Fibroblast of peridontal ligament (primary cell): ENCODE results near the gene HRCT1.
"Not testable (repeated sequence)": the region's sequence is repeated elsewhere in the genome, so short reads cannot be mapped to it uniquely, and the experiment has no call there.

Source experiments
- DNase-seq: peaks from one replicate; pipeline ENCODE4 v3.0.0-alpha.2; 2010; ENCODE audit errors: extremely low read depth

HRCT1 gene

GRCh38 chr9:35917261-35917660 lies 11.3 kb downstream of the HRCT1 start:
- DNase-seq = no peak

- DNase-seq = no peak
Observed at GRCh38 chr9:35918780-35919179, 12.8 kb downstream of the HRCT1 start.

- no peak for DNase-seq
Observed at GRCh38 chr9:35919212-35920008, 13.4 kb downstream of the HRCT1 start.

GRCh38 chr9:35920051-35920620 lies 14.1 kb downstream of the HRCT1 start:
- DNase-seq = peak; percentile 14

DNA sequence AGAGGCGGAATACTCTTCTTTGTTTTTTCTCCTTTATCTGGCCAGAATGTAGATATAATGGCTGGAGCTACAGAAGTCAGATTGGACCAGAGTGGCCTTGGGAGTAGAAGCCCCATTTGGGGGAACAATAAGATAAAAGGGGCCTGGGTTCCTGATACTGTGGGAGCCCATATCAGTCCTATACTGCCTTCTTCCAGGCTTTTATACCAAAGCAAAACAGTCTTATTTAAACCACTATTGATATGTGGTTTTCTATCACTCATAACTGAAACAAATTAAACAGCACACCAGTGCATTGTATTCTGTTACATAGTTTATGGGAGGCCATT lies 17.6 kb downstream of the HRCT1 start:
- DNase-seq = no peak

DNA sequence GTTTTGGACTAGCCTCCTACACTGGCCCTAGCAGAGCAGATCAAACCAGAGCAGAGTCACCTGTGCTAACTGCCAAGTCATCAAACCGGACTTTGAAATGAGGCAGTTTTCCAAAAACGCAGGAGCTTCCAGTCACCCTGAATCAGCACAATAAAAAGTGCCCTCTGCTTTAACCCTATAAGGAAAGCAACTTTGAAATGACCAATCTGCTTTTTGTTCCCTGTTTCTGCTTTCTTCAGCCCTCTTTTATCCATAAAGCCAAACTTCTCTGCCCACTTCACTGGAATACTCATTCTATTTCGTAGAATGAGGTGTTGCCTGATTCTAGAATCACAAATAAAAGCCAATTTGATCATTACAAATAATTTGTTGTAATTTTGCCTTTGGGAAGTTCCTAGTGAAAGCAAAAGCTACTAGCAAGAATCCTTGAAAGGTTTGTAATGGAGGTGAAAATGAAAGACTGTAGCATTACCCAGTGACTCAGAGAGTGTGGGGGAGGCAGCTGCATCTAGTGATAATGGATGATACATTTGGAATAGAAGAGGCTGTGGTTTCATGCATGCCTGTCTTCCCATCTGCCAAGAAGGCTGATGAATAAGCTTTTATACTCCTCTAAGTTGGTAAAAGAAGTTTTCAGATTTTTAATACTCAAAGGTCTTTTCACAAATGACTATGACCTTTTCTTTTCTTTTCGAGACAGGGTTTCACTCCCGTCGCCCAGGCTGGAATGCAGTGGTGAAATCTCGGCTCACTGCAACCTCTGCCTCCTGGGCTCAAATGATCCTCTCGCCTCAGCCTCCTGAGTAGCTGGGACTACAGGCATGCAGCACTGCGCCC lies 18.1 kb downstream of the HRCT1 start:
- peak; percentile 95 for DNase-seq

- DNase-seq = no peak
Observed at GRCh38 chr9:35928591-35929452, 22.8 kb downstream of the HRCT1 start.

- DNase-seq = no peak
Observed at GRCh38 chr9:35929453-35929718, 23.4 kb downstream of the HRCT1 start.

DNA sequence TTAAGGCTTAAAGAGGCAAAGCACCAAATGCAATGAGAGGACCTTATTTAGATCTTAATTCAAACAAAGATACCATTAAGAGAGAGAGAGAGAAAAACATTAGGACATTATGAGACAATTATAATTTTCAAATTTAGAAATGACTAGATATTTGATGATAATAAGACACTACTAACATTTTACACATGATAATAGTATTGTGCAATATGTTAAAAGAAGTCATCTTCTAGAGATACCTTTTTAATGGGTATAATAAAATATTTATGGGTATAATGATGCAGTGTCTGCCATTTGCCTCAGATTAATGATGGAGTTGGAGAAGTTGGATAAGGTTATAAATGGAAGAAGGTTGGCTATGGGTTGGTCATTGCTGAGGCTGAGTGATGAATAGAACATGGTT lies 24.5 kb downstream of the HRCT1 start:
- no peak for DNase-seq

DNA sequence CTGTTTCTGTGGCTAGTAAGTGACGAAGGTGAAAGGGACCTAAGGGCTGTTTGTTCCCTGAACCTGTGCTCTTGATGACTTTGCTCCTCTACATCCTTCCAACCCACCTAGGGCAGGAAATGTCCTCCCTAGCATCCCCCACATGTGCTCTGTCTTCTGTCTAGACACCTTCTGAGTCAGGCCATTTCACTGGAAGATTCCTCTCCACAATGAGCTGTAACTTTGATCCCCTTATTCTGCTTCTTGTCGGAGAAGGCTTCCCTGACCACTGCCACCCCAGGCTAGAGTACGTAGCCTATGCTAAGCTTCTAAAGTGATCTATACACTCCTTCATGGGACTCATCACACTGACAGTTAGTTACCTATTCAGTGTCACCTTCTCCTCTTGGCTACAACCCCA lies 25.0 kb downstream of the HRCT1 start:
- DNase-seq = no peak

GRCh38 chr9:35932735-35933134 lies 26.7 kb downstream of the HRCT1 start:
- DNase-seq = no peak

DNA sequence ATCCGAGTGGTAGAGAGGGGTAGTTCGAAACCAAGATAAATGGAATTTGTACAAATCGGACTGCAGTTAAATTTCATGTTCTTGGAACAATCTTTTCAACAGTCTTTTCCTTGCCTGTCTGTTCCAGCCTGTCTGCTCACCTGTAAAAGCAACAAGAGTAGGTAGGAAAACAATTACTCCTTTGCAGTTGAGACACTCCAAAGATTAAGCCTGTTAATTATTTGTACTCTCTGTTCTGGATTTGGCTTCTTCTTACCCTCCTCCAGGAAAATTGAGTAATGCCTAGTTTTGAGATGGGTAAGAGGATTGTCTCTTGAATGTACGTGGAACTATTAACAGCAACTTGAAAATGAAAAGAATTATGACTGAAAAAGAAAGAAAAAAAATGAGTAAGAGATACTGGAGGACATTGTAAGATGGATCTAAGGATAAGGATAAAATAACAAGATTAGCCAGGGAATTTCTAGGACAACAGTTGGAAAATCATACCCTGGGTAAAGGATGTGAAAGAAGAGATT lies 27.6 kb downstream of the HRCT1 start:
- DNase-seq = no peak

DNA sequence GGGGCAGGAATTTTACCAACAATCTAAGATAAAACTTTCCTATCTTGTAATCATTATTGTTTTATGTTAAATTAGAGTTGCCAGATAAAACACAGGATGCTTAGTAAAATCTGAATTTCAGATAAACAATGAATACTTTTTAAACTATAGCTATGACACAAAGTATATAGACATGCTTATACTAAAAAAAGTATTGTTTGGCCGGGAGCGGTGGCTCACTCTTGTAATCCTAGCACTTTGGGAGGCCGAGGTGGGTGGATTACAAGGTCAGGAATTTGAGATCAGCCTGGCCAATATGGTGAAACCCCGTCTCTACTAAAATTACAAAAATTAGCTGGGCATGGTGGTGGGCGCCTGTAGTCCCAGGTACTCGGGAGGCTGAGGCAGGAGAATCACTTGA lies 28.1 kb downstream of the HRCT1 start:
- DNase-seq = not testable (repeated sequence)

- DNase-seq = no peak
Observed at GRCh38 chr9:35935261-35935660, 29.3 kb downstream of the HRCT1 start.

GRCh38 chr9:35935755-35936509 lies 29.9 kb downstream of the HRCT1 start:
- DNase-seq = peak; percentile 91

- peak; percentile 34 for DNase-seq
Observed at GRCh38 chr9:35937227-35937626, 31.2 kb downstream of the HRCT1 start.

- DNase-seq = no peak
Observed at GRCh38 chr9:35938474-35939356, 32.7 kb downstream of the HRCT1 start.

- no peak for DNase-seq
Observed at GRCh38 chr9:35939679-35940250, 33.8 kb downstream of the HRCT1 start.

DNA sequence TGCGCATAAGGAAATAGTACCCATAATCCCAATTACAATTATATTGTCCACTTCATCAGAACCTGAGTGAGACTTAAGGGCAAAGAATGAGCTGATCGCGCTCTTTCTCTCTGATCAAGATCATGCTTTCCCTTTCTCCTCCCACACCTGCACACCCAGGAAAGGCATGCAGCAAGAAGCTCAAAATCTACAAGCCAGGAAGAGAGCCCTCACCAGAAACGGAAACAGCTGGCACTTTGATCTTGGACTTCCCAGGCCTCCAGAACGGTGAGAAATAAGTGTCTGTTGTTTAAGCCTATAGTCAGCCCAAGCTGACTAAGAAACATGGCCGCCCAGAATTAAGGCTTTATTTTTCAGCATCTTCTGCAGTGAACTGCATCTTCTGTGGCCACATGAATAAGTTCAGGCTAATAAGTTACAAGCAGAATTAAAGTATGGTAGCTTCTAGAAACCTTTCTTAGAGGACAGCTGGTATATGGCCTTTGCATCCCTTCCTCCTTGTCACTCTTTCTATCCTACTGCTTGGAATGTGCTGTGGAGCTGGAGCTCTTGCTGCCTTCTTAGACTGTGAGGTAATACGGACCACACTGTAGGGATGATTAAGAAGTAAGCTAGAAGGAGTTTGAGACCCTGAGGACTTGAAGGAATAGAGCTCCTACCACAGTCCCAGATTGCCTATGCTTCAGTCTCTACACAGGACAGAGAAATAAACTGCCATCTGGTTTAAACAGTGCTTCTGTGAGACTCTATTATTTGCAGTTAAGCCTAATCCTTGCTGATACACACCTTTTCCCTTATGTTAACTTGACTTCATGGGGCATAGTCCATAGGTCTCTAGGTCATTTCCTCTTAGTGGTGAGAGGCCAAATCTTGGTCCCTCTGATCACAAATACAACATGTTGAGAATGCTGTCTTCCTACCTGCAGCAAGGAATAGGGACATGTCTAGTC lies 34.7 kb downstream of the HRCT1 start:
- DNase-seq = no peak
